GM12878 (cell line): ENCODE results near the gene EFCC1.

ENCODE experiments used
- CTCF ChIP-seq, 3 experiments: IDR thresholded peaks in 2 of 3; conservative IDR thresholded peaks in 1 of 3; 2 replicates each; pipeline ENCODE4 v1.5.1; 2011; ENCODE audit warnings: low read depth in 3 of 3, low read length in 3 of 3, mild to moderate bottlenecking in 3 of 3, control low read depth in 2 of 3, moderate library complexity in 2 of 3, inconsistent platforms in 1 of 3, mixed read lengths in 1 of 3; ENCODE audit not compliant: control insufficient read depth in 2 of 3, insufficient read depth in 1 of 3; ENCODE audit errors: extremely low read depth in 1 of 3
- DPF2 ChIP-seq: fragments of 450-650 bp; IDR thresholded peaks from 2 replicates; pipeline ENCODE4 v1.6.1; 2017; ENCODE audit warnings: mild to moderate bottlenecking
- HDAC6 ChIP-seq: fragments of 200-600 bp; sonication (generic); IDR thresholded peaks from one replicate; pipeline ENCODE4 v1.8.0; 2017; ENCODE audit warnings: antibody characterized with exemption; ENCODE audit not compliant: unreplicated experiment
- MAX ChIP-seq: IDR thresholded peaks from 2 replicates; pipeline ENCODE4 v1.6.1; 2012; ENCODE audit warnings: low read depth, low read length, improper control_type of control experiment
- NBN ChIP-seq: fragments of 450-650 bp; IDR thresholded peaks from 2 replicates; pipeline ENCODE4 v1.6.1; 2016
- PBX3 ChIP-seq: IDR thresholded peaks from 2 replicates; pipeline ENCODE4 v1.6.1; 2011; ENCODE audit warnings: mild to moderate bottlenecking, low read depth, low read length, moderate library complexity; ENCODE audit not compliant: insufficient replicate concordance
- POLR2A ChIP-seq: IDR thresholded peaks from 2 replicates; pipeline ENCODE4 v1.6.1; 2011; ENCODE audit warnings: low read depth, mild to moderate bottlenecking, low read length
- POLR2AphosphoS5 ChIP-seq: IDR thresholded peaks from 2 replicates; pipeline ENCODE4 v1.6.1; 2011; ENCODE audit warnings: mild to moderate bottlenecking, low read length, inconsistent platforms
- RAD21 ChIP-seq: IDR thresholded peaks from 2 replicates; pipeline ENCODE4 v1.6.1; 2011; ENCODE audit warnings: mild to moderate bottlenecking, low read depth, low read length, moderate library complexity; ENCODE audit not compliant: insufficient read depth
- RFX5 ChIP-seq: IDR thresholded peaks from 2 replicates; pipeline ENCODE4 v1.6.1; 2011; ENCODE audit warnings: low read depth, low read length, improper control_type of control experiment
- SPI1 ChIP-seq: IDR thresholded peaks from 2 replicates; pipeline ENCODE4 v1.6.1; 2011; ENCODE audit warnings: low read depth, mild to moderate bottlenecking, low read length, moderate library complexity, borderline replicate concordance; ENCODE audit not compliant: insufficient read depth

- TF ChIP-seq HDAC6 (no peak), DPF2 (no peak), POLR2A (no peak), PBX3 (no peak), RAD21 (no peak), CTCF (IDR thresholded peaks at IDR 0.05 in 2 of 3, conservative IDR thresholded peaks at IDR 0.05 in 1 of 3; ENCODE audit: control insufficient read depth in 2 of 3, extremely low read depth in 1 of 3, insufficient read depth in 1 of 3, low read depth in 3 of 3, low read length in 3 of 3) (no peak), SPI1 (no peak), POLR2AphosphoS5 (no peak), MAX (no peak), NBN (no peak), RFX5 (no peak)
These were observed 16.4 kb downstream of the EFCC1 start for GRCh38 chr3:129017484-129017899.
